ENCODE data around the gene WFDC9.
A peak's percentile ranks its signal among the peaks of the same experiment; 100 is the strongest.
"Not testable (repeated sequence)": the region's sequence is repeated elsewhere in the genome, so short reads cannot be mapped to it uniquely, and the experiment has no call there.

WFDC9 gene

DNA sequence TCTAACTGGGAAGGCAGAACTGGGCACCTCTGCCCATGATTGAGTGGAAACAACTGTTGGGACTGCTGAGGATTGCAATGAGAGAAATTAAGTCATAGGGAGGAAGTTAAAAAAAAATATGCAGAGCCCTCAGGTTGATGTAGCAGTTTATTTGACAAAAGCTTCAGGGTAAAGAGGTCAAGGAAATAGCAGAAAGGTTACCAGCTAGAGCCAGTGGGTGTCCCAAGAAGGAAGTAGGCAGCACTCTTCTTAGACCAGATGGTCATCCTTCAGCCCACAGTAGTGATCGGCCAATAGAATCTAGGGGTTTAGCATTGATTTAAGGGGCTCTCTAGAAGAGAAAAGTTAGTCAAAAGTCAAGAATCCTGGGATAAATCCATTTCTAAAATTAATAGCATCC, 23.3 kb downstream of the WFDC9 start:
- no peak overlapping the region for H3K27ac ChIP-seq
- ChIA-PET CTCF (no interaction called here), POLR2A (ENCODE audit: low non-redundant PET) (no interaction called here)
- TF ChIP-seq, protein P1, sequence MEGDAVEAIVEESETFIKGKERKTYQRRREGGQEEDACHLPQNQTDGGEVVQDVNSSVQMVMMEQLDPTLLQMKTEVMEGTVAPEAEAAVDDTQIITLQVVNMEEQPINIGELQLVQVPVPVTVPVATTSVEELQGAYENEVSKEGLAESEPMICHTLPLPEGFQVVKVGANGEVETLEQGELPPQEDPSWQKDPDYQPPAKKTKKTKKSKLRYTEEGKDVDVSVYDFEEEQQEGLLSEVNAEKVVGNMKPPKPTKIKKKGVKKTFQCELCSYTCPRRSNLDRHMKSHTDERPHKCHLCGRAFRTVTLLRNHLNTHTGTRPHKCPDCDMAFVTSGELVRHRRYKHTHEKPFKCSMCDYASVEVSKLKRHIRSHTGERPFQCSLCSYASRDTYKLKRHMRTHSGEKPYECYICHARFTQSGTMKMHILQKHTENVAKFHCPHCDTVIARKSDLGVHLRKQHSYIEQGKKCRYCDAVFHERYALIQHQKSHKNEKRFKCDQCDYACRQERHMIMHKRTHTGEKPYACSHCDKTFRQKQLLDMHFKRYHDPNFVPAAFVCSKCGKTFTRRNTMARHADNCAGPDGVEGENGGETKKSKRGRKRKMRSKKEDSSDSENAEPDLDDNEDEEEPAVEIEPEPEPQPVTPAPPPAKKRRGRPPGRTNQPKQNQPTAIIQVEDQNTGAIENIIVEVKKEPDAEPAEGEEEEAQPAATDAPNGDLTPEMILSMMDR (conservative IDR thresholded peaks at IDR 0.05; ENCODE audit: low read depth): no peak
- no peak for DNase-seq (ENCODE audit: low spot score)

DNA sequence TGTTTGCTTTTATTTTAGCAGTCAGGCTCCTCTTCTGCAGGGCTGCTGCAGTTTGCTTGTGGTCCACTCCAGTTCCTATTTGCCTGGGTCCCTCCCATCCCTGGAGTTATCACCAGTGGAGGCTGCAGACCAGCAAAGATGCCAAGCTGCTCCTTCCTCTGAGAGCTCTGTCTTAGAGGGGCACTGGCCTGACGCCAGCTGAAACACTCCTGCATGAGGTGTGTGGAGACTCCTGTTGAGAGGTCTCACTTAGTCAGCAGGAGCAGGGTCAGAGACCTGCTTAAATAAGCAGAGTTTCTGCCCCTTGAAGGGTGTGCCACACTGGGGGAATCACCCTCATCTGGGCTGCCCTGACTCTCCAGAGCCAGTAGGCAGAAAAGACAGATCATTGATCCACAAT, 35.8 kb downstream of the WFDC9 start:
- no peak for DNase-seq (ENCODE audit: low spot score)
- TF ChIP-seq, protein P1 (conservative IDR thresholded peaks at IDR 0.05; ENCODE audit: low read depth): no peak
- no peak overlapping the region for H3K27ac ChIP-seq
- CTCF ChIA-PET: interaction anchor here (0.6 to 1.3 kb wide), 3 partner anchors 35 to 723 kb away, joined by 3 to 5 read pairs (median 4); partner anchors contain the start of gene WFDC10A
- POLR2A ChIA-PET (ENCODE audit: low non-redundant PET): no interaction called here

GRCh38 chr20:45593498-45593897, 37.6 kb downstream of the WFDC9 start:
- TF ChIP-seq, protein P1 (conservative IDR thresholded peaks at IDR 0.05; ENCODE audit: low read depth): no peak
- CTCF ChIA-PET: interaction anchor here (0.9 kb wide), 1 partner anchor 177 kb away, joined by 9 read pairs; no protein-coding TSS in a partner anchor
- POLR2A ChIA-PET (ENCODE audit: low non-redundant PET): no interaction called here
- no peak overlapping the region for H3K27ac ChIP-seq
- DNase-seq (ENCODE audit: low spot score): no peak

DNA sequence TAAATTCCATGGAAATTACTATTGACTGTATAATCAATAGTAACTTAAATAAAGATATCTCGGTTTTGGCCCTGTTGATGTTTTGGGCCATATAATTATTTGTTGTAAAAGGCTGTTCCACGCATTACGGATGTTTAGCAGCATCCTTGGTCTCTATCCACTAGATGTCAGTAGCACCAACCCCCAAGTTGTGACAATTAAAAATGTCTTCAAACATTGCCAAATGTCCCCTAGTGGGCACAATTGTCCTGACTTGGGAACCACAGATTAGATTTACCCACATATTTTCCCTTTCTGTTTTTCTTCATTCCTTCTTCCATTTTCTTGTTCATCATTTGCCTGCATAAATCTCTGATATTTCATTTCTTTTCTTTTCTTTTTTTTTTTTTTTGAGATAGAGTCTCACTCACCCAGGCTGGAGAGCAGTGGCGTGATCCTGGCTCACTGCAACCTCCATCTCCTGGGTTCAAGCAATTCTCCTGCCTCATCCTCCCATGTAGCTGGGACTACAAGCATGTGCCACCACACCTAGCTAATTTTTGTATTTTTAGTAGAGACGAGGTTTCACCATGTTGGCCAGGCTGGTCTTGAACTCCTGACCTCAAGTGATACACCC, 38.4 kb downstream of the WFDC9 start:
- H3K27ac ChIP-seq: no peak overlapping the region
- CTCF ChIA-PET: interaction anchor here (0.6 to 1.0 kb wide), 11 partner anchors 8 to 627 kb away, joined by 3 to 12 read pairs (median 4); no protein-coding TSS in a partner anchor
- POLR2A ChIA-PET (ENCODE audit: low non-redundant PET): interaction anchor here (0.6 kb wide), 1 partner anchor 176 kb away, joined by 4 read pairs; no protein-coding TSS in a partner anchor
- peak; percentile 50 for DNase-seq (ENCODE audit: low spot score)
- TF ChIP-seq, protein P1 (conservative IDR thresholded peaks at IDR 0.05; ENCODE audit: low read depth): peak; percentile 90

DNA sequence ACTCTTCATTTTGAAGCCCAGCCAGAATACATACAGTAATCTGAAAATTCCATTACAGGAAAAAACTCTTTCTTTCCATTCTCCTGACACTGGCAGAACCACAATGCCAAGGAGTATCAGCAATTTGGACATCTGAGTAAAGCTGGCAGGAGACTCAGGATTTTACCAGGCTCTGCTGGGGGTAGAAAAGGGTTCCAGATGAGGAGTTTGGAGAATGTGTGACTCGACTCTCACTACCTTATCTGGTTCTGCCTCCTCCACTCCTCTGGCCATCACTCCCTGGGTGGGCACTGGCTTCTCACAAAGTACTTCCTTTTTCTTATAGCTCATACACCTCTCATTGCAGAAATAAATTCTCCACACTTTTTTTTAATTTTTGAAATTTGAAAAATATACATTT, 41.4 kb downstream of the WFDC9 start:
- no peak overlapping the region for H3K27ac ChIP-seq
- CTCF ChIA-PET: interaction anchor here (0.6 to 1.2 kb wide), 5 partner anchors 39 to 197 kb away, joined by 3 to 6 read pairs (median 5); no protein-coding TSS in a partner anchor
- POLR2A ChIA-PET (ENCODE audit: low non-redundant PET): interaction anchor here (1.0 kb wide), 1 partner anchor 22 kb away, joined by 3 read pairs; no protein-coding TSS in a partner anchor
- TF ChIP-seq, protein P1 (conservative IDR thresholded peaks at IDR 0.05; ENCODE audit: low read depth): no peak
- DNase-seq (ENCODE audit: low spot score): no peak

- DNase-seq (ENCODE audit: low spot score): peak; percentile 26
- ChIA-PET CTCF (interaction anchor here (0.5 to 1.0 kb wide), 3 partner anchors 41 to 196 kb away, joined by 3 to 6 read pairs (median 6); partner anchors contain the start of gene WFDC10A), POLR2A (ENCODE audit: low non-redundant PET) (no interaction called here)
These were observed 42.3 kb downstream of the WFDC9 start for GRCh38 chr20:45588800-45589199.

DNA sequence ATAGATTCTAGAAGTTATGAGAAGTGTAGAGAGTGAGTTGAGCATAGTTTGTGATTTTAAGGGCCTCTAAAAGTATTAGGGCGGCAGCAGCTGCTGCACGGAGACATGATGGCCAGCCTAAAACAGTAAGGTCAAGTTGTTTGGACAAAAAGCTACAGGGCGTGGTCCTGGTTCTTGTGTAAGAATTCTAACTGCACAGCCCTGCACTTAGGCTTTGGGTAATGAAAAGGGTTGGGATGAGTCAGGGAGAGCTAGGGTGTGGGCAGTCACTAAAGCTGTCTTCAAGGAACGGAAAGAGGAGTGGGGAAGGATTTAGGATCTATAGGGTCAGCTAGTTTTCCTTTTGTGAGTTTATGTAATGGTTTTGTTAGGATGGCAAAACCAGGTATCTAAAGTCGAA, 45.1 kb downstream of the WFDC9 start:
- H3K27ac ChIP-seq; DNase-seq (ENCODE audit: low spot score); POLR2A ChIA-PET (ENCODE audit: low non-redundant PET): not testable (repeated sequence)
- CTCF ChIA-PET: interaction anchor here (0.6 to 1.5 kb wide), 3 partner anchors 49 to 283 kb away, joined by 3 to 7 read pairs (median 3); no protein-coding TSS in a partner anchor

More at GRCh38 chr20:45588800-45589199, 42.3 kb downstream of the WFDC9 start:
- no peak overlapping the region for H3K27ac ChIP-seq
- TF ChIP-seq, protein P1 (conservative IDR thresholded peaks at IDR 0.05; ENCODE audit: low read depth): no peak

DNA sequence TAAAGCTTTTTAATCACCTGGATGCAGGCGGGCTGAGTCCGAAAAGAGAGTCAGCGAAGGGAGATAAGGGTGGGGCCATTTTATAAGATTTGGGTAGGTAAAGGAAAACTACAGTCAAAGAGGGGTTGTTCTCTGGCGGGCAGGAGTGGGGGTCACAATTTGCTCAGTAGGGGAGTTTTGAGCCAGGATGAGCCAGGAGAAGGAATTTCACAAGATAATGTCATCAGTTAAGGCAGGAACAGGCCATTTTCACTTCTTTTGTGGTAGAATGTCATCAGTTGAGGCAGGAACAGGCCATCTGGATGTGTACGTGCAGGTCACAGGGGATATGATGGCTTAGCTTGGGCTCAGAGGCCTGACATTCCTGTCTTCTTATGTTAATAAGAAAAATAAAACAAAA, 46.8 kb downstream of the WFDC9 start:
- POLR2A ChIA-PET (ENCODE audit: low non-redundant PET); H3K27ac ChIP-seq; DNase-seq (ENCODE audit: low spot score): not testable (repeated sequence)
- CTCF ChIA-PET: interaction anchor here (0.6 to 0.7 kb wide), 3 partner anchors 8 to 177 kb away, joined by 3 to 8 read pairs (median 3); no protein-coding TSS in a partner anchor
